Testis (tissue), 2 donors: Measurements from ENCODE around the gene PMFBP1.
"Not testable (repeated sequence)": the region's sequence is repeated elsewhere in the genome, so short reads cannot be mapped to it uniquely, and the experiment has no call there.

ENCODE experiments used
- CTCF ChIP-seq, 3 experiments: fragments of 450-650 bp in 2 of 3; fragments of 200-600 bp in 1 of 3; sonication (generic) in 1 of 3; IDR thresholded peaks; one replicate each; pipeline ENCODE4 v1.5.1; 2016 to 2019; ENCODE audit warnings: antibody characterized with exemption in 3 of 3, mild to moderate bottlenecking in 2 of 3, moderate library complexity in 1 of 3
- POLR2A ChIP-seq: fragments of 450-650 bp; IDR thresholded peaks from one replicate; pipeline ENCODE4 v1.6.1; 2017; ENCODE audit warnings: antibody characterized with exemption, mild to moderate bottlenecking, moderate library complexity

DNA sequence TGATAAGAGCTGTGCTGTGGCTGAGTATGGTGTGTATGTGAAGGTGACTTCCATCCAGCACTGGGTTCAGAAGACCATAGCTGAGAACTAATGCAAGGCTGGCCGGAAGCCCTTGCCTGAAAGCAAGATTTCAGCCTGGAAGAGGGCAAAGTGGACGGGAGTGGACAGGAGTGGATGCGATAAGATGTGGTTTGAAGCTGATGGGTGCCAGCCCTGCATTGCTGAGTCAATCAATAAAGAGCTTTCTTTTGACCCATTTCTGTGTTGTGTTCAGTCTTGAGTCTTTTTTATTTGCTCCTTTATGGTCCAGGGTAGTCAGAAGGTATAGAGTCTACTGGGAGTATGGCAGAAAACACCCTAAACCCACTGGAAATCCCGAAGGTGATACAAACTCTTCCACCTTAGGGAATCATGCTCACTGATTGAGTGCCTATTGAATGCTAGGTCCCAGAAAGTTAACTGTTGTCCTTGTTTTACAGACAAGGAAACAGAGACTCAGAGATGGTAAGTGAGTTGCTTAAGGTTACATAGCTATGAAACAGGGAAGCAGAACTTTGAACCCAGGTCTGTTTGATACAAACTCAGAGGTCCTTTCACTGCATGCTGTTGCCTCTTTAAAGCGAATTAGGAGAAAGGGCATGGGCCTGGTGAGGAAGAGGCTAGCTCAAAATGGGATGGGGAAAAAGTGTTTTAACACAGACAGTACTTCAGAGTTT lies 94.8 kb downstream of the PMFBP1 start:
- not testable (repeated sequence) for TF ChIP-seq CTCF (IDR thresholded peaks at IDR 0.05); POLR2A
